ENCODE data around the gene COMP. TPM values are rescaled to one million over a fixed set of nuclear protein-coding genes. Genes with fewer than 3 reads are reported as not detected.

The COMP gene
- total RNA-seq, 1 donor from 2014 or later, result not detected

DNA sequence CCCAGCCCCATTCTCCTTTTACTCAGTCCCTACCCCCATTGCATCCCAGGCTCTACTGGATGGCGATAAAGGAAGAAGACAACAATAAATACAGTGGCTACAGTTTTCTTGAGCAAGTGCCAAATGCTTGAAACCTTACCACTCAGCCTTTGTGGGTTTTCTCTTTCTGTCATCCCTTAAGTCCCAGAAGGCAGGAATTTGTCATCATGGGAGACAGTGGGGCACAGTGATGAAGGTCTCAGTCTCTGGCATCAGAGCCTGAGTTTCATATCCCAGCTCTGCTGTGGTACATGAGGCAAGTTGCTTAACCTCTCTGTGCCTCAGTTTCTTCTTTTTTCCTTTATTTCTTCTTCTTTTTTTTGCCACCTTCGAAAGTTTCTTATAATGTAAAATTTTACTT is 5.1 kb upstream of the COMP start:
- H3K4me1 Mint-ChIP-seq (ENCODE audit: unreplicated experiment), result no peaks in the 10 kb centered on the region
- no peaks in the 10 kb centered on the region for H3K36me3 Mint-ChIP-seq (ENCODE audit: low read depth, unreplicated experiment)
- TF ChIP-seq, protein P1, sequence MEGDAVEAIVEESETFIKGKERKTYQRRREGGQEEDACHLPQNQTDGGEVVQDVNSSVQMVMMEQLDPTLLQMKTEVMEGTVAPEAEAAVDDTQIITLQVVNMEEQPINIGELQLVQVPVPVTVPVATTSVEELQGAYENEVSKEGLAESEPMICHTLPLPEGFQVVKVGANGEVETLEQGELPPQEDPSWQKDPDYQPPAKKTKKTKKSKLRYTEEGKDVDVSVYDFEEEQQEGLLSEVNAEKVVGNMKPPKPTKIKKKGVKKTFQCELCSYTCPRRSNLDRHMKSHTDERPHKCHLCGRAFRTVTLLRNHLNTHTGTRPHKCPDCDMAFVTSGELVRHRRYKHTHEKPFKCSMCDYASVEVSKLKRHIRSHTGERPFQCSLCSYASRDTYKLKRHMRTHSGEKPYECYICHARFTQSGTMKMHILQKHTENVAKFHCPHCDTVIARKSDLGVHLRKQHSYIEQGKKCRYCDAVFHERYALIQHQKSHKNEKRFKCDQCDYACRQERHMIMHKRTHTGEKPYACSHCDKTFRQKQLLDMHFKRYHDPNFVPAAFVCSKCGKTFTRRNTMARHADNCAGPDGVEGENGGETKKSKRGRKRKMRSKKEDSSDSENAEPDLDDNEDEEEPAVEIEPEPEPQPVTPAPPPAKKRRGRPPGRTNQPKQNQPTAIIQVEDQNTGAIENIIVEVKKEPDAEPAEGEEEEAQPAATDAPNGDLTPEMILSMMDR (IDR thresholded peaks at IDR 0.05; ENCODE audit: unreplicated experiment), result no peak
- DNase-seq (ENCODE audit: low spot score), result no peak
- H3K4me3 Mint-ChIP-seq (ENCODE audit: unreplicated experiment), result no peak overlapping the region
- no peak overlapping the region for H3K27ac Mint-ChIP-seq (ENCODE audit: unreplicated experiment)
- H3K9me3 Mint-ChIP-seq (ENCODE audit: unreplicated experiment), result no peaks in the 10 kb centered on the region
- peaks cover 15% of the 10 kb centered on the region for H3K27me3 Mint-ChIP-seq (ENCODE audit: unreplicated experiment)

DNA sequence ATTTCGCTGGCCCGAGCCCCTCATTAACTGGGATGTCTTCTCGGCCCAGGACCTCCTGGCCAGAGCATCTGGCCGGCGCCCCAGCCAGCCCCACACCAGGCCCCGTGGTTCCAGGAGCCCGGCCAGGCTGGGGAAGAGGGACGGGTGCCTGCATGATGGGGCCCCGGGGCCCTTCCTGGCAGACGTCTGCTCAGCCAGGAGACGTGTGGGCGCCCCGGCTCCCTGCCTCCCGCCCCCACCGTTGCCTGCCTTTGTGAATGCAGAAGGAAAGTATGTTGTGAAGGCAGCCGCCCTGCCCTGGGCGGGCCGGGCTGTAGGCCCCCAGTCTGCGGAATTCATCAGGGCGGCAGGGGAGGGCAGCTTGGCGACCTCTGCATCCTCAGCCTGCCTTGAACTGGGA is 4.4 kb upstream of the COMP start:
- Mint-ChIP-seq H3K36me3 (ENCODE audit: low read depth, unreplicated experiment) (no peaks in the 10 kb centered on the region), H3K27me3 (ENCODE audit: unreplicated experiment) (peaks cover 15% of the 10 kb centered on the region), H3K4me3 (ENCODE audit: unreplicated experiment) (no peak overlapping the region), H3K4me1 (ENCODE audit: unreplicated experiment) (no peaks in the 10 kb centered on the region), H3K9me3 (ENCODE audit: unreplicated experiment) (no peaks in the 10 kb centered on the region), H3K27ac (ENCODE audit: unreplicated experiment) (no peak overlapping the region)
- DNase-seq (ENCODE audit: low spot score), result no peak
- TF ChIP-seq, protein P1 (IDR thresholded peaks at IDR 0.05; ENCODE audit: unreplicated experiment), result no peak

DNA sequence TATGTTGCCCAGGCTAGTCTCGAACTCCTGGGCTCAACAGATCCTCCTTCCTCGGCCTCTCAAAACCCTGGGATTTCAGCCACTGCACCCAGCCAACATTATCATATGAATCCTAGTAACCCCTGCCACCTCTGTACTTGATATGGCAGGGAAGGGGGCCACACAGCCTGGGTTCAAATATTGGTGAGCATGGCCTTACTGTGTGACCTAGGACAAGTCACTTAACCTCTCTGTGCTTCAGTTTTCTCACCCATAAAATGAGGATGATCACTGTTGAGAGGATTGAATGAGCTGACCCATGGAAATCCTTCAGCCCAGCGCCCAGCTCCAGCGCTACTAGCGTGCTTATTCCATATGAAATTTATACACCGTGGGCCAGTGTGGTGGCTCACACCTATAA is 3.6 kb upstream of the COMP start:
- peaks cover 20% of the 10 kb centered on the region for H3K27me3 Mint-ChIP-seq (ENCODE audit: unreplicated experiment)
- no peak overlapping the region for H3K4me3 Mint-ChIP-seq (ENCODE audit: unreplicated experiment)
- H3K27ac Mint-ChIP-seq (ENCODE audit: unreplicated experiment), result no peak overlapping the region
- H3K9me3 Mint-ChIP-seq (ENCODE audit: unreplicated experiment), result no peaks in the 10 kb centered on the region
- no peaks in the 10 kb centered on the region for H3K36me3 Mint-ChIP-seq (ENCODE audit: low read depth, unreplicated experiment)
- H3K4me1 Mint-ChIP-seq (ENCODE audit: unreplicated experiment), result peaks cover 4% of the 10 kb centered on the region
- DNase-seq (ENCODE audit: low spot score), result no peak
- TF ChIP-seq, protein P1 (IDR thresholded peaks at IDR 0.05; ENCODE audit: unreplicated experiment), result no peak

DNA sequence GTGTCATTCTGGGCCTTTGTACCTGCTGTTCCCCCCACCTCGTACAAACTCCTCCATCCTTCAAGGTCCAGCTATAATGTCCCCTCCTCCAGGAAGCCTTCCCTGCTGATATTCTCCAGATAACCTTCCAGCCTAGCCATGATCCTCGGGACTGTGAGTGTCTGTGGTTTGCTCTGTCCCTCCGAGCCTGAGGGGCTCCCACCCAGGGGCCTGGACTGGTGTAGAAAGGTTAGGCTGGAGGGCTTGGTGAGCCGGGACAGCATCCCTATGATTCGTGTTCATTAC is 2.9 kb upstream of the COMP start:
- Mint-ChIP-seq H3K36me3 (ENCODE audit: low read depth, unreplicated experiment) (no peaks in the 10 kb centered on the region), H3K27ac (ENCODE audit: unreplicated experiment) (no peak overlapping the region), H3K4me3 (ENCODE audit: unreplicated experiment) (no peak overlapping the region), H3K4me1 (ENCODE audit: unreplicated experiment) (peaks cover 6% of the 10 kb centered on the region), H3K9me3 (ENCODE audit: unreplicated experiment) (no peaks in the 10 kb centered on the region), H3K27me3 (ENCODE audit: unreplicated experiment) (peaks cover 24% of the 10 kb centered on the region)
- TF ChIP-seq, protein P1 (IDR thresholded peaks at IDR 0.05; ENCODE audit: unreplicated experiment), result no peak
- no peak for DNase-seq (ENCODE audit: low spot score)

DNA sequence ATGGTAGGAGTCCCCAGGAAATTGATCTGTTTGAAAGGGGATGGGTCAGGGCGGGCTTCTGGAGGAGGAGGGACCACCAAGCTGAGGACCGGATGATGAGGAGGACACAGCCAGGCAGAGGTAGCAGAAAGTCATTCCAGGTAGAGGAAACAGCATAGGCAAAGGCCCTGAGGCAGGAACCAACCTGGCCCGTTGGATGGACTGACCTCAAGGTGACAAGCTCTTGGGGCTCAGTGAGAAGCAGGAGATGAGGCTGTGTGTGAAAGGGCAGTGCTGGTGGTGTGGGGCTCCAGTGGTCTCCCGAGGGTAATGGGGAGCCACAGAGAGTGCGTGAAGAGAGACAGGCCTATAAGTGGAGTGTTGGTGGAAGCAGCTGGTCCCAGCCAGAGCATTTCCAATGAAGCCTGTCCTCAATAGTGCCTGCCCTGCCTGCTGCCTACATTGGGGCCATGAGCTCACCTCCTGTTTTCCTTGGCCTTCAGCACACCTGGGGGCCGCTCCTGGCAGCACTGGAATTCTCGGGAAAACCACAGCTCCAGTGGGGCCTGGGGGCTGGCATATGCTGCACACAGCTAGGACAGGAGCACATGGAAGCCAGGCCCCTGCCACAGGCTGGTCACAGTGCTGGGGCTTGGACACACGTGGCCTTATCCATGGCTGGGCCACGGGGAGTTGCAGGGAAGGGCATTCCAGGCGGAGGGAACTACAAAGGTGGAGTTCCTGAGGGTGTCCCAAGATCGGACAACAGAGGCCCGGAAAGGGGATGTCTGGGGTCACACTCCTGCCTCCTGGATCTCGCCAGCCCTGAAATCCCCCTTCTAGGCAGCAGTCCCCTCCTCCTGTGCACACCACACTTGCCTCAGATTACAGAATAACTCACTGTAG is 2.3 kb upstream of the COMP start:
- Mint-ChIP-seq H3K4me1 (ENCODE audit: unreplicated experiment) (peaks cover 6% of the 10 kb centered on the region), H3K27me3 (ENCODE audit: unreplicated experiment) (peaks cover 23% of the 10 kb centered on the region), H3K4me3 (ENCODE audit: unreplicated experiment) (no peak overlapping the region), H3K9me3 (ENCODE audit: unreplicated experiment) (no peaks in the 10 kb centered on the region), H3K36me3 (ENCODE audit: low read depth, unreplicated experiment) (no peaks in the 10 kb centered on the region), H3K27ac (ENCODE audit: unreplicated experiment) (no peak overlapping the region)
- DNase-seq (ENCODE audit: low spot score), result no peak
- TF ChIP-seq, protein P1 (IDR thresholded peaks at IDR 0.05; ENCODE audit: unreplicated experiment), result no peak
